Nephron (organoid): ENCODE data around the gene FGD2.
"Not testable (repeated sequence)": the region's sequence is repeated elsewhere in the genome, so short reads cannot be mapped to it uniquely, and the experiment has no call there.

Experiments
- H3K27ac Mint-ChIP-seq, 3 experiments: 2 replicates each; pipeline ENCODE4 v1.8.0; 2020; ENCODE audit warnings: mixed read lengths in 3 of 3, mild to moderate bottlenecking in 2 of 3, moderate library complexity in 1 of 3
- H3K27me3 Mint-ChIP-seq: 2 replicates; pipeline ENCODE4 v1.8.0; 2021; ENCODE audit warnings: low read depth, mild to moderate bottlenecking, moderate library complexity, mixed read lengths
- H3K36me3 Mint-ChIP-seq: 2 replicates; pipeline ENCODE4 v1.8.0; 2020; ENCODE audit warnings: low read depth, mixed read lengths
- H3K4me1 Mint-ChIP-seq: 2 replicates; pipeline ENCODE4 v1.8.0; 2020; ENCODE audit warnings: mixed read lengths
- H3K4me3 Mint-ChIP-seq, 3 experiments: 2 replicates each; pipeline ENCODE4 v1.8.0; 2020; ENCODE audit warnings: mild to moderate bottlenecking in 3 of 3, mixed read lengths in 3 of 3, moderate library complexity in 2 of 3
- H3K9me3 Mint-ChIP-seq: 2 replicates; pipeline ENCODE4 v1.8.0; 2020; ENCODE audit warnings: mixed read lengths
- CTCF ChIP-seq, 3 experiments: fragments of 200-600 bp; sonication (generic); IDR thresholded peaks; one replicate each; pipeline ENCODE4 v1.5.0; 2021; ENCODE audit warnings: antibody characterized with exemption in 3 of 3; ENCODE audit not compliant: unreplicated experiment in 3 of 3

Gene FGD2

GRCh38 chr6:37057678-37058077, 52.2 kb downstream of the FGD2 start:
- no peaks in the 10 kb centered on the region for H3K36me3 Mint-ChIP-seq
- no peaks in the 10 kb centered on the region for H3K9me3 Mint-ChIP-seq
- peaks cover 49% of the 10 kb centered on the region for H3K4me1 Mint-ChIP-seq

GRCh38 chr6:37058084-37058586, 52.7 kb downstream of the FGD2 start:
- no peaks in the 10 kb centered on the region for H3K36me3 Mint-ChIP-seq
- peaks cover 15% of the 10 kb centered on the region for H3K27me3 Mint-ChIP-seq
- H3K4me1 Mint-ChIP-seq: peaks cover 49% of the 10 kb centered on the region
- H3K4me3 Mint-ChIP-seq: peak overlapping the region in 1 of 3 experiments; percentile 4
- H3K27ac Mint-ChIP-seq: peak overlapping the region; percentile 21 to 37 (median 37)
- no peak for TF ChIP-seq CTCF (IDR thresholded peaks at IDR 0.05; ENCODE audit: unreplicated experiment in 3 of 3)
- no peaks in the 10 kb centered on the region for H3K9me3 Mint-ChIP-seq

More at GRCh38 chr6:37057678-37058077, 52.2 kb downstream of the FGD2 start:
- peak overlapping the region; percentile 21 to 37 (median 37) for H3K27ac Mint-ChIP-seq
- no peak overlapping the region for H3K4me3 Mint-ChIP-seq
- no peak for TF ChIP-seq CTCF (IDR thresholded peaks at IDR 0.05; ENCODE audit: unreplicated experiment in 3 of 3)
- peaks cover 15% of the 10 kb centered on the region for H3K27me3 Mint-ChIP-seq

GRCh38 chr6:37058984-37059343, 53.5 kb downstream of the FGD2 start:
- not testable (repeated sequence) for H3K4me3 Mint-ChIP-seq, H3K36me3 Mint-ChIP-seq, H3K9me3 Mint-ChIP-seq
- Mint-ChIP-seq H3K27me3 (peaks cover 15% of the 10 kb centered on the region), H3K27ac (peak overlapping the region; percentile 92 to 97 (median 93)), H3K4me1 (peaks cover 49% of the 10 kb centered on the region)

- Mint-ChIP-seq H3K27ac (peak overlapping the region; percentile 92 to 97 (median 93)), H3K9me3 (no peaks in the 10 kb centered on the region), H3K27me3 (peaks cover 14% of the 10 kb centered on the region), H3K36me3 (no peaks in the 10 kb centered on the region), H3K4me1 (peaks cover 49% of the 10 kb centered on the region), H3K4me3 (peak overlapping the region; percentile 2 to 41 (median 20))
- TF ChIP-seq CTCF (IDR thresholded peaks at IDR 0.05; ENCODE audit: unreplicated experiment in 3 of 3): peak in 2 of 3 experiments; percentile 40 to 51
These were observed 54.1 kb downstream of the FGD2 start for GRCh38 chr6:37059344-37060194.

- no peak for TF ChIP-seq CTCF (IDR thresholded peaks at IDR 0.05; ENCODE audit: unreplicated experiment in 3 of 3)
- Mint-ChIP-seq H3K4me3 (no peak overlapping the region), H3K27ac (peak overlapping the region; percentile 92 to 97 (median 93)), H3K9me3 (no peaks in the 10 kb centered on the region), H3K27me3 (peaks cover 9% of the 10 kb centered on the region), H3K36me3 (no peaks in the 10 kb centered on the region), H3K4me1 (peaks cover 44% of the 10 kb centered on the region)
These were observed 54.7 kb downstream of the FGD2 start for GRCh38 chr6:37060195-37060559.

GRCh38 chr6:37061157-37061804, 55.8 kb downstream of the FGD2 start:
- Mint-ChIP-seq H3K36me3 (no peaks in the 10 kb centered on the region), H3K4me3 (no peak overlapping the region), H3K27ac (peak overlapping the region; percentile 50 to 89 (median 61)), H3K4me1 (peaks cover 44% of the 10 kb centered on the region), H3K9me3 (no peaks in the 10 kb centered on the region), H3K27me3 (peaks cover 9% of the 10 kb centered on the region)
- TF ChIP-seq CTCF (IDR thresholded peaks at IDR 0.05; ENCODE audit: unreplicated experiment in 3 of 3): no peak
